GM23248 (cell line): ENCODE results near the gene TNS3. TPM values are rescaled to one million over a fixed set of nuclear protein-coding genes. Genes with fewer than 3 reads are reported as not detected.

Source experiments
- DNase-seq: peaks from one replicate; pipeline ENCODE4 v3.0.0-alpha.2; 2015
- H2AFZ ChIP-seq: fragments of 200-600 bp; sonication (generic); 2 replicates; pipeline ENCODE4 v1.6.1; 2016; ENCODE audit warnings: antibody characterized with exemption
- H3F3A ChIP-seq: fragments of 200-600 bp; sonication (generic); 2 replicates; pipeline ENCODE4 v1.6.1; 2016; ENCODE audit warnings: mild to moderate bottlenecking, antibody characterized with exemption, mixed run types; ENCODE audit not compliant: insufficient read depth
- H3K27ac ChIP-seq: fragments of 200-600 bp; sonication (generic); 2 replicates; pipeline ENCODE4 v1.5.1; 2016; ENCODE audit warnings: mild to moderate bottlenecking
- H3K27me3 ChIP-seq: fragments of 200-600 bp; sonication (generic); replicated peaks from 2 replicates; pipeline ENCODE4 v1.6.1; 2016; ENCODE audit warnings: mild to moderate bottlenecking; ENCODE audit not compliant: insufficient read depth
- H3K36me3 ChIP-seq: fragments of 200-600 bp; sonication (generic); 2 replicates; pipeline ENCODE4 v1.6.1; 2016; ENCODE audit warnings: low read depth, mild to moderate bottlenecking
- H3K4me1 ChIP-seq: fragments of 200-600 bp; sonication (generic); 2 replicates; pipeline ENCODE4 v1.6.1; 2016; ENCODE audit warnings: mild to moderate bottlenecking; ENCODE audit not compliant: insufficient read depth
- H3K4me2 ChIP-seq: fragments of 200-600 bp; sonication (generic); one replicate; pipeline ENCODE4 v1.6.1; 2016; ENCODE audit warnings: mild to moderate bottlenecking; ENCODE audit not compliant: unreplicated experiment
- H3K4me3 ChIP-seq: fragments of 200-600 bp; sonication (generic); 2 replicates; pipeline ENCODE4 v1.5.1; 2016; ENCODE audit warnings: mild to moderate bottlenecking
- H3K79me2 ChIP-seq: fragments of 200-600 bp; sonication (generic); 2 replicates; pipeline ENCODE4 v1.6.1; 2016; ENCODE audit warnings: mild to moderate bottlenecking; ENCODE audit not compliant: insufficient read depth
- H3K9ac ChIP-seq: fragments of 200-600 bp; sonication (generic); 2 replicates; pipeline ENCODE4 v1.6.1; 2016; ENCODE audit warnings: mild to moderate bottlenecking
- H3K9me2 ChIP-seq: fragments of 200-600 bp; sonication (generic); 2 replicates; pipeline ENCODE4 v1.6.1; 2016; ENCODE audit warnings: mixed run types, mild to moderate bottlenecking, moderate library complexity; ENCODE audit not compliant: insufficient read depth
- H3K9me3 ChIP-seq: fragments of 200-600 bp; sonication (generic); one replicate; pipeline ENCODE4 v1.6.1; 2017; ENCODE audit warnings: low read depth
- H4K20me1 ChIP-seq: fragments of 200-600 bp; sonication (generic); 2 replicates; pipeline ENCODE4 v1.6.0; 2016; ENCODE audit not compliant: insufficient read depth
- EZH2 ChIP-seq: fragments of 200-600 bp; sonication (generic); IDR thresholded peaks from 2 replicates; pipeline ENCODE4 v1.6.1; 2018; ENCODE audit warnings: antibody characterized with exemption, mild to moderate bottlenecking; ENCODE audit not compliant: insufficient read depth, poor library complexity, severe bottlenecking
- EZH2phosphoT487 ChIP-seq: fragments of 200-600 bp; sonication (generic); IDR thresholded peaks from 2 replicates; pipeline ENCODE4 v1.6.1; 2018; ENCODE audit warnings: antibody characterized with exemption, moderate library complexity, mild to moderate bottlenecking, low read depth; ENCODE audit not compliant: insufficient read depth
- WGBS, 2 experiments: methylation state at CpG; one replicate each; pipeline ENCODE4 v1.1.6; 2015 to 2017; ENCODE audit warnings: low lambda C conversion rate in 2 of 2, low coverage in 1 of 2; ENCODE audit errors: missing lambda C conversion rate in 2 of 2; 5-methylcytosine and 5-hydroxymethylcytosine counted together
- in situ Hi-C: fragments of 300-500 bp; cut with MboI; formaldehyde crosslinking; loops from 2 replicates; pipeline ENCODE4 v1.15.0; 2020
- polyA plus RNA-seq: library from polyadenylated mRNA; unstranded; fragments of >200 nt; fragmentation: Nextera tagmentation; extraction: Ambion mirVana; gene quantifications from 2 replicates; pipeline ENCODE4 v1.2.1, GENCODE V29; 2016
- total RNA-seq: library from RNA; depleted of rRNA; stranded (reverse); fragments of >200 nt; shearing (Covaris generic); gene quantifications from 2 replicates; pipeline ENCODE4 v1.2.3, GENCODE V29; 2014

The TNS3 gene
- total and polyA plus RNA-seq, 2 experiments from 2014 or later, result 18.6 to 47.0 TPM

DNA sequence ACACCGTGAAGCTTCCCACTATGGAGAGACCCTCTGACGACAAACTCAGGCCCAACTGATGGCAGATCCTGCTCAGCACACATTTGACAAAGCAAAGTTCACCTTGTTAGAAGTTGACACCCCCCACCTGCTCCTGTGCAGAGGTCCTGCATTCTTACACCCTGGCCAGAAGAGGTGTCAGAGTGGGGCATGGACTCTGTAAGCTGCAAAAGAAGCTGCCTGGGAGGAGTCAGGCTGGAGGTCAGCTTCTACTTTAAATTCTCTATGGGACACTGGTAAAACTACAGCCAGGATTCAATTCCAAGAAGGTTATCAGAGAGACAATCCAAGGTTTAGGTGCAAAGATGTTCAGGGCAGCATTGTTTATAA is 20.0 kb upstream of the TNS3 start:
- H3K4me2 ChIP-seq, result peak overlapping the region; percentile 87
- H3K9ac ChIP-seq, result peak overlapping the region; percentile 72; the same call in 1 of the 2 replicates
- H3F3A ChIP-seq, result peaks cover 47% of the 10 kb centered on the region

DNA sequence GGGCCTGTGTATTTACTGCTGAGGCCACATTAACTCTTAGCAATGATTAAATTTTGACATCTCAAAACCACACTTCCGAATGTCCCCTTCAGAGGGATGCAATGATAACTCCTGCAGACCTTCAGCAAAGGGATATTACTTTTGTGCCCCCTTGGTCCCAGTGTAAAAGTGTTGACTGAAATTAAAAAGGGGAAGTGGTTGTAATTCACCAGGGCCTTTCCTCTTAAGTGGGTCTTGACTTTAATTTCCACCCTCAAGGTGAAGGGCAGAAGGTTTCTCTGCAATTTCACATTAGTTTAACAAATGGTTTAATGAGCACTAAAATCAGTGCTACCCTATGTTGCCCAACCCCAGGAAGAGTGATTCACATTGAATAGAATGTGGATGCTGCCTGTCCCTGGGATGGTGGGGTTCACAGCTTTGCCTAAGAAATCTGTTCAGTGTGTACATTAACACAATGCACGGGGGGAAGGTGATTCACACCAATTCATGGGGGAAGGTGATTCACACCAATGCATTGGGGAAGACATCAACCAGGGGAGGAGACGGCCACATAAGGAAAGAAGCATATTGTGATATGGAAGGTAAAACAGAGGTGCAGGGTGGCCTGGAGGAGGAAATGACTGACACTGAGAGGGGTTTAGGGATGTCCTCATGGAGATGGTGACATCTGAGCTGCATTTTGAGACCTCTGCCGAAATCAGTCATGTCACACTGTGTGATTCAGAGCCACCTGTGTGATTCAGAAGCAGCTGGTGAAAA is 19.4 kb upstream of the TNS3 start:
- peak overlapping the region; percentile 87 for H3K4me2 ChIP-seq
- no peaks in the 10 kb centered on the region for H3K27me3 ChIP-seq
- DNase-seq, result peak; percentile 92
- no peaks in the 10 kb centered on the region for H4K20me1 ChIP-seq
- no peaks in the 10 kb centered on the region for H3K36me3 ChIP-seq
- peak overlapping the region; percentile 61 for H3K4me3 ChIP-seq
- no peaks in the 10 kb centered on the region for H3K9me3 ChIP-seq
- no peaks in the 10 kb centered on the region for H3K9me2 ChIP-seq
- H3K27ac ChIP-seq, result peak overlapping the region; percentile 90
- 6 to 7% methylated on average over 4 of the region's 4 CpGs for WGBS, 2 experiments
- H3K9ac ChIP-seq, result peak overlapping the region; percentile 72
- H3K4me1 ChIP-seq, result peaks cover 52% of the 10 kb centered on the region
- TF ChIP-seq EZH2phosphoT487 (no peak), EZH2 (no peak)
- peaks cover 47% of the 10 kb centered on the region for H3F3A ChIP-seq
- in situ Hi-C loops, result no loop called here
- H3K79me2 ChIP-seq, result no peaks in the 10 kb centered on the region
- peak overlapping the region; percentile 84 for H2AFZ ChIP-seq

More for the DNA sequence above, 20.0 kb upstream of the TNS3 start:
- H3K9me3 ChIP-seq, result no peaks in the 10 kb centered on the region
- 58 to 65% methylated on average over 2 of the region's 2 CpGs for WGBS, 2 experiments
- H3K9me2 ChIP-seq, result no peaks in the 10 kb centered on the region
- 0 out of 2 replicates have a peak overlapping the region, but pooled peaks have one; percentile 61 for H3K4me3 ChIP-seq
- H2AFZ ChIP-seq, result no peak overlapping the region
- TF ChIP-seq EZH2phosphoT487 (no peak), EZH2 (no peak)
- H4K20me1 ChIP-seq, result no peaks in the 10 kb centered on the region
- H3K4me1 ChIP-seq, result peaks cover 52% of the 10 kb centered on the region
- DNase-seq, result no peak
- no peaks in the 10 kb centered on the region for H3K27me3 ChIP-seq
- in situ Hi-C loops, result no loop called here
- H3K36me3 ChIP-seq, result no peaks in the 10 kb centered on the region
- no peaks in the 10 kb centered on the region for H3K79me2 ChIP-seq
- peak overlapping the region; percentile 90 for H3K27ac ChIP-seq

DNA sequence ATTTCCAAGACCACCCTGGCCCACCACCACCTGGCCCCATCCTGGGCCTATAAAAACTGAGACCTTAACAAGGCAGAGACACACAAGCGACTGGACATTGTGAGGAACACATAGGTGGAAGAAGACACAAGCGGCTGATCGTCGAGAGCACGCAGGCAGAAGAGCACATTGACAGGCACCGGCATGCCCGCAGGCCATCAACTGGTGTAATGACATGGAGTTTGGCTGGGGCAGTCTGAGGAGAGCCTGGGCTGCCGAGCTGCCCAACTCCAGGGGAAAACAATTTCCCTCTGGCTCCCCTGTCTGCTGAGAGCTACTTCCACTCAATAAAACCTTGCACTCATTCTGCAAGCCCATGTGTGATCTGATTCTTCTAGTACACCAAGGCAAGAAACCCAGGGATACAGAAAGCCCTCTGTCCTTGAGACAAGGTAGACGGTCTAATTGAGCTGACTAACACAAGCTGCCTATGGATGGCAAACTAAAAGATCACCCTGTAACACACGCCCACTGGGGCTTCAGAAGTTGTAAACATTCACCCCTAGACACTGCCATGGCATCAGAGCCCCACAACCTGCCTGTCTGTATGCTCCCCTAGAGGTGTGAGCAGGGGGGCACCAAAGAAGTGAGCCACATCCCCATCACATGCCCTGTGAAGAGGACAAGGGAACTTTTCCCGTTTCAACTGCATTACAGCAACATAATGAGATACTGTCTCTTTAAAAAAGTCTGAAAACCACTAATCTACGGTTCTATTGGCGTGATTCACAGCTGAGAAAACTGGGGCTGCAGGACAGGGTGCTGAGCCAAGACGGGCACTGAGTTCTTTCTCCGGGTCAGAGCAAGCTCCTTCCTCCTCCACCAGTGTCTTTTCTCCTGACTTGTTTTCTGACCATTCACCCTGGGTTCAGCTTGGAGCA is 18.5 kb upstream of the TNS3 start:
- 49 to 51% methylated on average over 15 of the region's 15 CpGs for WGBS, 2 experiments
- no peaks in the 10 kb centered on the region for H3K9me3 ChIP-seq
- peak overlapping the region; percentile 87 for H3K4me2 ChIP-seq
- DNase-seq, result peak; percentile 90
- no peaks in the 10 kb centered on the region for H4K20me1 ChIP-seq
- no peaks in the 10 kb centered on the region for H3K36me3 ChIP-seq
- no peaks in the 10 kb centered on the region for H3K27me3 ChIP-seq
- peaks cover 47% of the 10 kb centered on the region for H3K4me1 ChIP-seq
- peak overlapping the region; percentile 84 for H2AFZ ChIP-seq
- H3K79me2 ChIP-seq, result no peaks in the 10 kb centered on the region
- peak overlapping the region; percentile 90 for H3K27ac ChIP-seq
- no peaks in the 10 kb centered on the region for H3K9me2 ChIP-seq
- TF ChIP-seq EZH2phosphoT487 (no peak), EZH2 (no peak)
- peaks cover 44% of the 10 kb centered on the region for H3F3A ChIP-seq
- peak overlapping the region; percentile 61 for H3K4me3 ChIP-seq
- H3K9ac ChIP-seq, result peak overlapping the region; percentile 72
- in situ Hi-C loops, result no loop called here

DNA sequence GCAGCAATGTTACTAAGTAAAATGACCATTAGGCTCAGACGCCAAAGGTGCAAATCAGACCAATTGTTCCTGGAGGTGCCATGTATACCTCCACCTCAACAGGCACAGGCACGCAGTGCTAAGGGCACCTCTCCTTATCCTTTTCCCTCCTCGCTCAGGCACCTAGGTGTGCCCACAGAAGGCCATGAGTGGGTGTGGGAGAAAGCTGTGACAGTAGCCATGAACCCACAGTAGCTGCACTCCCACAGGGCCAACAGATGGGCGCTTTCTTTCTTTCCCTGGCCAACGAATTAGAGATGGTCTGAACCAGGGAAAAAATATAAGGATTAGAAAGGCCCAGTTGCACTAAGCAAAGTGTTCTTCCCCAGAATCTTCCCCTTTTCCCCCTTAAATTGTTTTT is 15.5 kb upstream of the TNS3 start:
- H3K9me3 ChIP-seq, result no peaks in the 10 kb centered on the region
- TF ChIP-seq EZH2phosphoT487, result no peak
- no peak for TF ChIP-seq EZH2
- no peaks in the 10 kb centered on the region for H3K36me3 ChIP-seq
- no peaks in the 10 kb centered on the region for H3K79me2 ChIP-seq
- H3K9me2 ChIP-seq, result no peaks in the 10 kb centered on the region
- H2AFZ ChIP-seq, result no peak overlapping the region
- in situ Hi-C loops, result no loop called here
- no peak overlapping the region for H3K27ac ChIP-seq
- H3F3A ChIP-seq, result peaks cover 30% of the 10 kb centered on the region
- no peak overlapping the region for H3K9ac ChIP-seq
- no peak overlapping the region for H3K4me2 ChIP-seq
- H4K20me1 ChIP-seq, result no peaks in the 10 kb centered on the region
- H3K4me1 ChIP-seq, result peaks cover 29% of the 10 kb centered on the region
- DNase-seq, result no peak
- H3K4me3 ChIP-seq, result no peak overlapping the region
- 84 to 85% methylated on average over 5 of the region's 5 CpGs for WGBS, 2 experiments
- no peaks in the 10 kb centered on the region for H3K27me3 ChIP-seq
